ENCODE results near the gene ZNF442. TPM values are rescaled to one million over a fixed set of nuclear protein-coding genes. Genes with fewer than 3 reads are reported as not detected.

ZNF442 gene
- total and polyA plus RNA-seq, 10 of the 15 experiments (the other 5 are each of a cell fraction or from before 2014, with no cell fraction given), result 0.05 to 0.64 (median 0.23) TPM; not detected in 1

DNA sequence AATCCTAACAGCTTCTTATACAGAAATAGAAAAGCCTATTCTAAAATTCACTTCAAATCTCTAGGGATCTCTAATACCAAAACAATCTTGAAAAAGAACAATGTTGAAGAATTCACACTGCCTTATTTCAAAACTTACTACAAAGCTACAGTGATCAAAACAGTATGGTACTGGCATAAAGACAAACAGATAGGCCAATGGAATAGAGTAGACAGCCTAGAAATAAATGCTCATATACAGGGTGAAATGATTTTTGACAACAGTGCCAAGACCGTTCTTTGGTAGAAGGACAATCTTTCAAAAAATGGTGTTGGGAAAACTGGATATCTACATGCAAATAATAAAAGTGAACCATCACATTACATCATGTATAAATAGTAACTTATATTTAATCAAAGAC is 20.3 kb downstream of the ZNF442 start:
- WGBS (ENCODE audit: insufficient coverage, insufficient replicate concordance, low lambda C conversion rate, missing lambda C conversion rate), result 94% methylated on average over 1 of the region's 1 CpG
- RAD21 ChIA-PET (ENCODE audit: unreplicated experiment), result interaction anchor here (1.1 kb wide), 1 partner anchor 12 kb away, joined by 3 read pairs; the partner anchor contains the start of gene ZNF563
- SMC1A ChIA-PET (ENCODE audit: uncharacterized antibody, unreplicated experiment), result interaction anchor here (1.1 kb wide), 1 partner anchor 274 kb away, joined by 3 read pairs; no protein-coding TSS in a partner anchor
- no peaks in the 10 kb centered on the region for H4K20me1 ChIP-seq (ENCODE audit: control insufficient read depth, insufficient read depth)
- no peaks in the 10 kb centered on the region for H3K4me1 ChIP-seq (ENCODE audit: control insufficient read depth, insufficient read depth, low read length)
- H3K9ac ChIP-seq (ENCODE audit: control insufficient read depth, insufficient read depth, low read length), result no peak overlapping the region
- H2AFZ ChIP-seq (ENCODE audit: control insufficient read depth, low read depth, low read length), result no peak overlapping the region
- BruUV-seq (replicated peaks), result no TSS peak
- H3K27me3 ChIP-seq (replicated peaks in 1 of 2; ENCODE audit: control insufficient read depth in 2 of 2, insufficient read depth in 2 of 2, low read length in 1 of 2), result no peaks in the 10 kb centered on the region
- no peak for ATAC-seq
- no peak for FAIRE-seq
- no peaks in the 10 kb centered on the region for H3K36me3 ChIP-seq (ENCODE audit: control insufficient read depth in 2 of 2, insufficient read depth in 2 of 2, low read length in 1 of 2)
- DNase-seq (ENCODE audit: low read depth, low spot score), result no peak
- no peak overlapping the region for H3K27ac ChIP-seq (ENCODE audit: control insufficient read depth, insufficient read depth)
- H3K79me2 ChIP-seq (ENCODE audit: control insufficient read depth, insufficient read depth, low read length), result no peaks in the 10 kb centered on the region
- intact Hi-C loops (cut with micrococcal nuclease; ENCODE audit: unreplicated experiment), result no loop called here
- H3K4me3 ChIP-seq, result no peak overlapping the region
- in situ Hi-C loops (cut with MboI), result no loop called here
- no peak for TF ChIP-seq CUX1 (IDR thresholded peaks at IDR 0.05; ENCODE audit: insufficient replicate concordance, low read depth, low read length)
- no peak for TF ChIP-seq ZNF384 (IDR thresholded peaks at IDR 0.05; ENCODE audit: borderline replicate concordance, low read depth, low read length)
- TF ChIP-seq MYB (IDR thresholded peaks at IDR 0.05; ENCODE audit: borderline replicate concordance, low read depth, low read length), result no peak
- no peak for TF ChIP-seq SKIL (IDR thresholded peaks at IDR 0.05; ENCODE audit: low read depth, poor library complexity, severe bottlenecking)
- TF ChIP-seq NR2C2 (IDR thresholded peaks at IDR 0.05; ENCODE audit: borderline replicate concordance, control insufficient read depth, insufficient read length, low read depth), result no peak
- no peak for TF ChIP-seq SMAD5 (IDR thresholded peaks at IDR 0.05; ENCODE audit: low read depth)
- no peak for TF ChIP-seq EGR1 (IDR thresholded peaks at IDR 0.05; ENCODE audit: borderline replicate concordance in 1 of 2, low read depth in 2 of 2, low read length in 2 of 2)
- no peak for TF ChIP-seq REST (IDR thresholded peaks at IDR 0.05; ENCODE audit: low read depth, low read length)
- POLR2A ChIA-PET, result no interaction called here
- H3K4me2 ChIP-seq (ENCODE audit: control insufficient read depth, insufficient read depth), result no peak overlapping the region
- CTCF ChIA-PET, result no interaction called here
- H3K9me3 ChIP-seq (replicated peaks; ENCODE audit: control insufficient read depth, insufficient read depth, low read length), result peaks cover 12% of the 10 kb centered on the region

All from GM12878 (cell line).